Natural killer cell (primary cell): ENCODE results near the gene PKHD1. TPM values are rescaled to one million over a fixed set of nuclear protein-coding genes. Genes with fewer than 3 reads are reported as not detected.

Source experiments
- ATAC-seq, 3 donors: fragments of 150-1000 bp in 2 of 3; fragments of 200-7000 bp in 1 of 3; cut with Tn5 transposase; 1 replicate in 1 of 3; 2 replicates in 2 of 3; pipeline ENCODE4 v1.10.0; 2021; ENCODE audit warnings: mild to moderate bottlenecking in 2 of 3, moderate library complexity in 2 of 3
- DNase-seq, 2 donors: peaks; one replicate each; pipeline versions ENCODE4 v3.0.0 to v3.0.0-alpha.2; 2013 to 2021; ENCODE audit warnings: mixed read lengths in 1 of 2
- H3K27ac ChIP-seq: one replicate; pipeline ENCODE4 v1.5.1; 2013; ENCODE audit warnings: mild to moderate bottlenecking, low read length
- H3K27me3 ChIP-seq: one replicate; pipeline ENCODE4 v1.6.1; 2013; ENCODE audit warnings: low read length; ENCODE audit not compliant: control insufficient read depth, insufficient read depth
- H3K36me3 ChIP-seq: one replicate; pipeline ENCODE4 v1.6.1; 2013; ENCODE audit warnings: low read length; ENCODE audit not compliant: control insufficient read depth, insufficient read depth
- H3K4me1 ChIP-seq: one replicate; pipeline ENCODE4 v1.6.1; 2013; ENCODE audit warnings: low read length; ENCODE audit not compliant: control insufficient read depth, insufficient read depth
- H3K4me3 ChIP-seq: one replicate; pipeline ENCODE4 v1.5.1; 2013; ENCODE audit warnings: low read length
- H3K9me3 ChIP-seq: one replicate; pipeline ENCODE4 v1.6.1; 2013; ENCODE audit warnings: low read length; ENCODE audit not compliant: control insufficient read depth, insufficient read depth
- H3K27ac Mint-ChIP-seq, 2 donors: one replicate each; pipeline ENCODE4 v1.8.0; 2022; ENCODE audit warnings: mild to moderate bottlenecking in 2 of 2, mixed read lengths in 2 of 2, moderate library complexity in 1 of 2
- H3K27me3 Mint-ChIP-seq, 2 donors: one replicate each; pipeline ENCODE4 v1.8.0; 2022; ENCODE audit warnings: low read depth in 2 of 2, mixed read lengths in 2 of 2
- H3K36me3 Mint-ChIP-seq: one replicate; pipeline ENCODE4 v1.8.0; 2022; ENCODE audit warnings: mixed read lengths
- H3K4me1 Mint-ChIP-seq, 2 donors: one replicate each; pipeline ENCODE4 v1.8.0; 2022; ENCODE audit warnings: mixed read lengths in 2 of 2
- H3K4me3 Mint-ChIP-seq: one replicate; pipeline ENCODE4 v1.8.0; 2022; ENCODE audit warnings: mild to moderate bottlenecking, moderate library complexity, mixed read lengths
- H3K9me3 Mint-ChIP-seq, 2 donors: one replicate each; pipeline ENCODE4 v1.8.0; 2022; ENCODE audit warnings: mixed read lengths in 2 of 2
- WGBS: methylation state at CpG from one replicate; pipeline ENCODE4 v1.1.7; 2013; ENCODE audit warnings: missing lambda C conversion rate; ENCODE audit not compliant: insufficient coverage; 5-methylcytosine and 5-hydroxymethylcytosine counted together
- intact Hi-C: fragments of 100-400 bp; cut with micrococcal nuclease; formaldehyde crosslinking; loops from one replicate; pipeline ENCODE4 v1.14.2; 2022
- total RNA-seq, 4 donors: library from RNA; stranded (reverse); fragments of 120-200 nt in 1 of 4; gene quantifications; one replicate each; pipeline versions ENCODE4 v1.2.3 to v1.2.4, GENCODE V29; 2013 to 2022
- TF ChIP-seq, protein P1 (sequence below): fragments of 200-600 bp; IDR thresholded peaks from one replicate; pipeline ENCODE4 v1.8.0; 2022; ENCODE audit warnings: antibody characterized with exemption

Gene PKHD1
- total RNA-seq, 3 donors from 2014 or later (not counting 1 experiment from before 2014, with no cell fraction given) = not detected

GRCh38 chr6:52098721-52099120 is 11.3 kb upstream of the PKHD1 start:
- Mint-ChIP-seq H3K4me3 (no peak overlapping the region), H3K4me1 (no peaks in the 10 kb centered on the region), H3K9me3 (no peaks in the 10 kb centered on the region), H3K27me3 (peaks cover 25 to 40% of the 10 kb centered on the region in 2 donors), H3K27ac (no peak overlapping the region), H3K36me3 (no peaks in the 10 kb centered on the region)
- Histone ChIP-seq H3K4me1 (no peaks in the 10 kb centered on the region), H3K27ac (no peak overlapping the region), H3K27me3 (peaks cover 2% of the 10 kb centered on the region), H3K9me3 (no peaks in the 10 kb centered on the region), H3K4me3 (no peak overlapping the region), H3K36me3 (no peaks in the 10 kb centered on the region)
- intact Hi-C loops = no loop called here
- no peak for DNase-seq
- no peak for ATAC-seq
- TF ChIP-seq, protein P1, sequence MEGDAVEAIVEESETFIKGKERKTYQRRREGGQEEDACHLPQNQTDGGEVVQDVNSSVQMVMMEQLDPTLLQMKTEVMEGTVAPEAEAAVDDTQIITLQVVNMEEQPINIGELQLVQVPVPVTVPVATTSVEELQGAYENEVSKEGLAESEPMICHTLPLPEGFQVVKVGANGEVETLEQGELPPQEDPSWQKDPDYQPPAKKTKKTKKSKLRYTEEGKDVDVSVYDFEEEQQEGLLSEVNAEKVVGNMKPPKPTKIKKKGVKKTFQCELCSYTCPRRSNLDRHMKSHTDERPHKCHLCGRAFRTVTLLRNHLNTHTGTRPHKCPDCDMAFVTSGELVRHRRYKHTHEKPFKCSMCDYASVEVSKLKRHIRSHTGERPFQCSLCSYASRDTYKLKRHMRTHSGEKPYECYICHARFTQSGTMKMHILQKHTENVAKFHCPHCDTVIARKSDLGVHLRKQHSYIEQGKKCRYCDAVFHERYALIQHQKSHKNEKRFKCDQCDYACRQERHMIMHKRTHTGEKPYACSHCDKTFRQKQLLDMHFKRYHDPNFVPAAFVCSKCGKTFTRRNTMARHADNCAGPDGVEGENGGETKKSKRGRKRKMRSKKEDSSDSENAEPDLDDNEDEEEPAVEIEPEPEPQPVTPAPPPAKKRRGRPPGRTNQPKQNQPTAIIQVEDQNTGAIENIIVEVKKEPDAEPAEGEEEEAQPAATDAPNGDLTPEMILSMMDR = no peak
- 67% methylated on average over 1 of the region's 1 CpG for WGBS

DNA sequence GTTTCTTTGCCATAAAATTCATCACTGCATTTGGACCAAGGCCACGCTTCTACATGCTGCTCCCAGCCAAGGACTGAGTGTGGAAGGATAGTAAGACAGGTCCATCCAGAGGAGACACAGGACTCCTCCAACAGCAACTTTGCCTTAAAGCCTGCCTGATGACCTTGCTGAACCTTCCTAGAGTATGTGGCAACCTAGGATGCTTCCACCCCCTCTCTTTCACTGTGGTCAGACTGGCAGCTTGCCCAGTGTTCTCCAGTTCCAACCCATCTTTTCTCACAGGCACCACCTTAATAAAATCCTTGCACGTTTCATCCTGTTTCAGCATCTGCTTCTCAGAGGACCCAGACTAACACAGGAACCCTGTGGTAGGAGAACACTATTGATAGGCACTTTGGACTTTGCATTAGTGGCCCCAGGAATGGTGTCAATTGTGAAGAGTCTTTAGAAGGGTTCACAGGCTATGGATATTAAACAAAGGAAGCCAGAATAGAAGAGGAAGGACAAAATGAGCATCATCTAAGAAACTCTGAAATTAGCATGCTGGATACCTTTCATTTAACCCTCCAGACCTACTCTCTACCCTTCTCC is 2.4 kb upstream of the PKHD1 start:
- Histone ChIP-seq H3K27me3 (peaks cover 5% of the 10 kb centered on the region), H3K4me1 (no peaks in the 10 kb centered on the region), H3K4me3 (no peak overlapping the region), H3K27ac (no peak overlapping the region), H3K9me3 (no peaks in the 10 kb centered on the region), H3K36me3 (no peaks in the 10 kb centered on the region)
- WGBS = 63% methylated on average over 2 of the region's 2 CpGs
- TF ChIP-seq, protein P1 = no peak
- Mint-ChIP-seq H3K4me3 (no peak overlapping the region), H3K4me1 (no peaks in the 10 kb centered on the region), H3K9me3 (no peaks in the 10 kb centered on the region), H3K27ac (no peak overlapping the region), H3K36me3 (no peaks in the 10 kb centered on the region), H3K27me3 (peaks cover 12 to 22% of the 10 kb centered on the region in 2 donors)
- DNase-seq (no peak), ATAC-seq (no peak)
- intact Hi-C loops = no loop called here

DNA sequence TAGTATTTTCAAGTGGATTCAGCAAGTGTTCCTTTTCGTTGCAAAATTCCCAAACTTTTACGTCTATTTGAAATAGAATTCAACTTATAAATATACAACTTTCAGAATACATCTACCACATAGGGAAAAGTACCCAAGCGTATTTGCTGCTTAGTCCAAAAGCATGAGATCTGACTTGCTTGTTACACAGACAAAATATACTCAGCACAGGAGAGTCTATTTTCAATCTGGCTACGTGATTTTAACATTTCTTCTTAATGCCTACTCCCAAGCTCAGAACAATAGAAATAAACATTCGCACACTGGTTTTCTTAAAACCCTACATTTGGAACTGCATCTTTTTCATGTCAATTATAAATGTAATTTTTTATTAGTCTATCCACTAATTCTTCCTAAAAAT is 672 bp downstream of the PKHD1 start:
- 88% methylated on average over 4 of the region's 5 CpGs for WGBS
- Histone ChIP-seq H3K4me3 (no peak overlapping the region), H3K9me3 (no peaks in the 10 kb centered on the region), H3K27me3 (peaks cover 5% of the 10 kb centered on the region), H3K27ac (no peak overlapping the region), H3K36me3 (no peaks in the 10 kb centered on the region), H3K4me1 (no peaks in the 10 kb centered on the region)
- no peak overlapping the region for H3K27ac Mint-ChIP-seq
- TF ChIP-seq, protein P1 = no peak
- no peaks in the 10 kb centered on the region for H3K9me3 Mint-ChIP-seq
- ATAC-seq (no peak), DNase-seq (no peak)
- no peaks in the 10 kb centered on the region for H3K4me1 Mint-ChIP-seq
- no peak overlapping the region for H3K4me3 Mint-ChIP-seq
- intact Hi-C loops = no loop called here
- H3K36me3 Mint-ChIP-seq = no peaks in the 10 kb centered on the region
- H3K27me3 Mint-ChIP-seq = peaks cover 12 to 22% of the 10 kb centered on the region in 2 donors

GRCh38 chr6:52081237-52081636 is 6.2 kb downstream of the PKHD1 start:
- H3K27ac ChIP-seq = no peak overlapping the region
- H3K9me3 ChIP-seq = no peaks in the 10 kb centered on the region
- intact Hi-C loops = no loop called here
- DNase-seq = no peak
- H3K36me3 ChIP-seq = no peaks in the 10 kb centered on the region
- no peaks in the 10 kb centered on the region for H3K4me1 ChIP-seq
- Mint-ChIP-seq H3K9me3 (no peaks in the 10 kb centered on the region), H3K4me3 (no peak overlapping the region), H3K27me3 (peaks cover 16 to 48% of the 10 kb centered on the region in 2 donors), H3K4me1 (no peaks in the 10 kb centered on the region), H3K36me3 (no peaks in the 10 kb centered on the region), H3K27ac (no peak overlapping the region)
- no peak for ATAC-seq
- TF ChIP-seq, protein P1 = no peak
- peaks cover 4% of the 10 kb centered on the region for H3K27me3 ChIP-seq
- WGBS = 78% methylated on average over 1 of the region's 4 CpGs
- no peak overlapping the region for H3K4me3 ChIP-seq
